NK-92 (cell line): ENCODE data around the gene CD300C.
"Not testable (repeated sequence)": the region's sequence is repeated elsewhere in the genome, so short reads cannot be mapped to it uniquely, and the experiment has no call there.

ENCODE experiments used
- DNase-seq: peaks from one replicate; lab custom pipeline; 2025; ENCODE audit not compliant: unreplicated experiment; lab: John Stamatoyannopoulos, UW

CD300C gene

DNA sequence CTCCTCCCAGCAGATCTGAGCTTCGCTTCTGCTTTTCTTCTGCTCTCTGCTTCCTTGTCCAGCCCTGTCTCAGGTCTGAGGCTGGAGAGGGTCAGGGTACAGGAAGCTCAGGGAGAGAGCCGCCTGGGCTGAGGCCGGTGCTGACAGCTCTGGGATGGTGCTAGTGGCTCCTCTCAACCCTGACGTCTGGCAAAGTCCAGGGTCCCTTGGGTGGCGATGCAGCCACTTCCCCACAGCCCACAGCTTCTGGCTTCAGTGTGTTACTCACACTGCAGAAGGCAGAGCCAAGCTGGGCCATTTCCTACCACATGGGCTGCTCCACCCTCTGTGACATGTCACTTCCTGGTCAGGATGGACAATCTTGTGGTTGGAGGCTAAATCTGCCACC is at the start of gene CD300C:
Gene CD300C, minus strand, starts transcription at position 273 of the 388 bp plus-strand sequence. CDS start 333 bp downstream, outside the sequence.
- no peak for DNase-seq

DNA sequence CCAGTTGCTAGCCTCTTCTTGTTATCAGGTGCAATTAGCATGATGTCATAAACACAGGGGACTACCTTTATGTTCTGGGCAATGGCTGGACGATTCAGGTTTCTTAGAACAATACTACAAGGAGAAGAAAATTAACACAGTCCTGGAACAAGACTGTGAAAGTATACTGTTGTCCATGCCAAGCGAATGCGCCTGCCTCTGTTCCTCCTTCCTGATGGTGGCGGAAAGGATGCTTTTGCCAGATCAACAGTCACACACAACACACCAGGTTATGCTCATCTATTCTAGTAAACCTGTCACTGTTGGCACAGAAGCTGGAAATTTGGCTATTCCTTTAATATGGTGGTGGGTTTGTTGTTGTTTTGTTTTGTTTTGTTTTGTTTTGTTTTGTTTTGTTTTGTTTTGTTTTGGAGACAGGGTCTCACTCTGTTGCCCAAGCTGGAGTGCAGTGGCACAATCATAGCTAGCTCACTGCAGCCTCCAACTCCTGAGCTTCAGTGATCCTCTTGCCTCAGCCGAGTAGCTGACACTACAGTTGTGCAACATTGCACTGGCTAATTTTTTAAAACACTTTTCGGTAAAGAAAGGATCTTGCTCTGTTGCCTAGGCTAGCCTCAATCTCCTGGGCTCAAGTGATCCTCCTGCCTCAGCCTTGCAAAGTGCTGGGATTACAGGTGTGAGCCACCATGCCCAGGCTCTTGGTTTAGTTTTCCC is 49.3 kb upstream of the CD300C start:
- no peak for DNase-seq

DNA sequence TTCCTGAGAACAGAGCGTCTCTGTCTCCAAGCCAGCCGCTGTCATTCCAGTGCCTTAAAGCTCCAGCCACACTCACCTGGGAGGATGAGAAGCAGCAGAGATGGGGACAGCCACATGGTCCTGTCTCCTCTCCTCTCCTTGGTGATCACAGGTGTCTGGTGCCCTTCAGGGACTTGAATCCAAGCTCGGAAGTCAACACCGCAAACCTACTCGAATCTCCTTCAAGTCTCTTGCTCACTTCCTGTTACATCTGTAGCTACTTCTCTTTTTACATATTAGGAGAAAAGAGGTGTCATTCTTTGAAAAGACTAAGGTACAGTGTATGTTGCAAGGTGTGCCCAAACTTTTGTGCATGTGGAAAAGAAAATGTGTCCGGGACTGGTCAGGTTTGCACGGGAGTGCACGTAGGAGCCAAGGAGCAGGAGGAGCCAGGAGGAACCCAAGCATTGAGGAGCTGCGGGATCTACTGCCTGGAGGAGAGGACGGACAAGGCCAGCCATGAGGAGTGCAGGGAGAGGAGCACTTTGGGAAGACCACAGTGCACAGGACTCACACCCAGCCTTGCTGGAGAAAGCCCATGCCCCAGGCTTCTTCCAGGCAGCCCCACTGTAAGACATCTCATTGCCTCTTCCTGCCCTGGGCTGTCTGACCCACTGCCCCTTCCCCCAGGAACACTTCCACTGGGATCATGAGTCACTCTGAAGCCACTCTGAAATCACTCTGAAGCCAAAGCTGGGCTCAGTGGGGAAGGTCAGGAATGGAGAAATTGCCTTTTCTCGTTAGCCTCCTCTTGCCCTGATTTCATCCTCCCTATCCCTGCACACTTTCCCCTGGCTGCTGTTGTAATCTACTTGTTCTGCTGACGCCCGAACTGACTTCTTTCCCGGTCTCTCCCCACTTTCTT is 46.4 kb upstream of the CD300C start, which contains the start of gene CD300LD:
Gene CD300LD, minus strand, starts transcription at position 197 of the 904 bp plus-strand sequence. Its CDS starts 81 bp downstream, at position 116.
- no peak for DNase-seq

DNA sequence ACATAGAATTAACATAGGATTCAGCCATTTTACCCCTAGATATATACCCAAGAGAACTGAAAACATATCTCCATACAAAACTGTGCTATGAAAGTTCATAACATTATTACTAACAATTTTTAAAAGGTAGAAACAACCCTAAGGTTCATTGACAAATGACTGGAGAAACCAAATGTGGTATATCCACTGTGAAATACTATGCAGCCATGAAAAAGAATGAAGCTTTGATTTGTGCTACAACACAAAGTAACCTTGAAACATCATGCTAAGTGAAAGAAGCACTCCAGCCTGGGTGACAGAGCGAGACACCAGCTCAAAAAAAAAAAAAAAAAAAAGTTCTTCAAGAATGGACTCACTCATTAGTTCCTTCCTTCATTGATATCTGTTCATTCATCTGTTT is 45.6 kb upstream of the CD300C start:
- no peak for DNase-seq

DNA sequence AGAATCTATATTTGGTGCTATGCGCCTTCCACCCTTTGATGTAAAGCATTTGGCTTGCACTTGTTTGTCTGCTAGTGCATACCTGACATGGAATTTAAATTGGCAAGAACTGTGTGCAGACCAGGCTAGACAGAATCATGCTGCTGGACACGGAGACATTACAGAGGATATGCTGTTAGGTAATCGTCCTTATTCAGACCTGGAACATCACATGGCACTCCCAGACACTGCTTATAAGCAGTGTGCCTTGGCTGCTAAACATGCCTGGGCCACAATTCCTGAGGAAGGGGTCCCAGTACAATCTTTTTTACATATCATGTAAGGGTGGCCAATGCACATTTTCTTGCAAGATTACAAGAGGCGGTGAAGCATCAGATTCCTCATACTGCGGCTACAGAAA is 39.8 kb upstream of the CD300C start:
- no peak for DNase-seq

DNA sequence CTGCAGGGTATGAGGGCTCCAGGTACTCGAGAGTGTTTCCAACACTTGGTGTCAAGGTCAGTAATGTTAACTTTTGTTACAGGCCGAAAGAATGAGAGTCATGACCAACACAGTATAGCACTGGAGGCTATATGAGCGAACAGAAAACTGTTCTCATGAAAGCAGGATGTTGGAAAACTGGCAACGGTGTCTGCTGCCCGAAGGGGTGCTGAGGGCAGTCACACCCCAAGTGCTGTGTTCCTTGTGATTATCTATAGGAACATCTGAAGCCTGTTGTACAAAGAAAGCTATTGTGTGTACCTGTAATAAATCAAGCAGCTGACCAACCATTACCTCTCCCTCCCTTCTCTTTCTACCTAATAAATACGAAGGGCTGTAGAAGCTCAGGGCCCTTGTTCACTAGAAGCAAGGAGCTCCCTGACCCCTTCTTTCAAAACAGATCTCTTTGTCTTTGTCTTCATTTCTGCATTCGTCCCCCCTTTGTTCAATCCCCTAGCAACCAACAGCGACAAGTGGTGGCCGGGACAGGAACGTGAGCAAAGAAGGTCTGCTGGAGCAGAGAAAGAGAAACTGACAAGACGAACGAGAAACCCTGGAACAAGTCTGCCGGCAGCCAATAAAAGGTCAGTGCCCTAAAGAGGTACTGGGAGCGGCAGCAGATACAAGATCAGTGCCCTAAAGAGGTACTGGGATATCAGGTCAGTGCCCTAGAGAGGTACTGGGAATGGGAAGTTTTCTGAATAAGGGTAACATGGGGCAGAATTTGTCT is 38.6 kb upstream of the CD300C start:
- no peak for DNase-seq

DNA sequence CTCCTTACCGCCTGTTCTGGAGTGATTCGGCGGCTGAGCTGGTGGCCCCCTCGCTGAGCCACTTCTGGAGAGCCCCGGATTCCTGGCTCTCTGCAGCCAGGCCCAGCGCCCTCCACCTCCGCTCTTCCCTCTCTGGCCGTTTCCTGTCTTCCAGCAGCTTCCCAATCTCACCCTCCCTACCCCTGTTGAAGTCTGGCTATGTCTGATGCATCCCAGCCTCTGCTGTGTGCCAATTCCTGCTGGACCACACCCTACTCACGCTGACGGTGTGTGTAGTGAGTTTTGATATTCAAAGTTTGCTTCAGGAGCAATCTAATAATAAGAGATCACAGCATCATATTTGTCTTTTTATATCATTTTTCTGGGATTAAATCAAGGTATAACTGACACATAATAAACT is 36.7 kb upstream of the CD300C start:
- no peak for DNase-seq

DNA sequence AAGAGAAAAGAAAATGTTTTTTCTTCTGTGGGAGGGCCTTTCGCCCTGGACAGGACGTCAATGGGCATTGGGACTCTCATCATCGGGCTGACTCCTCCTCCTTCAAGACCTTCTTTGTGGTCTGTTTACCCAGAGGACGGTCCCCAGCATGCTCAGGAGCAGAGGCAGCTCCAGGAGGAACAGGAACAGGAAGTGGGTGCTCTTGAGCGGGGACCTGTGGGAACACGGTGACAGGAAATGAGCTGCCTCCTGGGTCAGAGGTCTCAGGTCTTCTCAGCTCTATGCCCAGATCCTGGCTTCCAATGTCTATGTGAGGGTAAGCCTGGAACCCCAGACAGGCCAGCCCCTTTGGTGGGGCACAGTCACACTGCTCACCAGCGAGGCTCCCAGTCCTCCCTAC is 34.0 kb upstream of the CD300C start:
- no peak for DNase-seq

DNA sequence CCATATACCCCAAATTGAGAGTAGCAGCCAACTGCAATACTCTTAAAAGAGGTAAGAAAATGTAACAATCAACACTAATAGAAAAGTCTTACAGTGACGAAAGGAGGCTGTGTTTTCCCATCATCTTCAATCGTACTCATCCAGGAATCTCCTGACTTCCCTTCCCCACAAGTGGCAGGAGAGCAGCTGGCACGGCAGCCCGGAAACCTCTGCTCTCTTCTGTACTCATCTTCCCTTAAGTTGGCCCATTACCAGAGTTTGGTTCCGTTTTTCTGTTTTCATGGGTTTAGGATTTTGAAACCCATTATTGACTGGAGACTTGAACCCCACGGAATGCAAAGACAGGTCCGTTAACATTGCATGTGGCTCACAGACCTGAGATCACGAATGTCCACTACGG is 33.1 kb upstream of the CD300C start:
- DNase-seq = no peak

DNA sequence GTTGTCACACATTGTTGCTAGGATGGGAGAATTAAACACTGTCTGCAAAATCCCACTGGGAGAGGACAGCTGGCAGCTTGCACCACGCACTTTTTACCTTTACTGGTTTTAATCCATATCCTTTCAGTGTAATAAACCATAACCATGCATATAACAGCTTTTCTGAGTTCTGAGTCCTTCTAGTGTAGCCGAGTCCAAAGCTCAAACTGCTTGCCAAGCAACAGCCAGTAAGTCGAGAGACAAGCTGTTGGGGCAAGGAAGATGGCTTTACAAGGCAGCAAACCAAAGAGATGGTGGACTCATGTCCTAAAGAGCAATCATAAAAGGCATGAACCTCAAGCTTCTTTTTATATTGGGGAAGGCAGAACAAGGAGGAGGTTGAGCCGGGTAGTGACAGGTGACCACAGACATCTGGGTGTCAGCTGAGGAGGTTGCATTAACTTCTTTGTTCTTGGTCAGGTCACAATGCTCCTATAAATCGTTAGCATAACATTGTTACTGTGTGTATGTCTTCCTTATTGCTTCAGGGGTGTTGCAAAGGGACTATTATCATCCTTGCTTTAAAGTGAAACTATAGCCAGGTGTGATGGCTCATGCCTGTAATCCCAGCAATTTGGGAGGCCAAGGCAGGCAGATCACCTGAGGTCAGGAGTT is 28.7 kb upstream of the CD300C start:
- DNase-seq = no peak

DNA sequence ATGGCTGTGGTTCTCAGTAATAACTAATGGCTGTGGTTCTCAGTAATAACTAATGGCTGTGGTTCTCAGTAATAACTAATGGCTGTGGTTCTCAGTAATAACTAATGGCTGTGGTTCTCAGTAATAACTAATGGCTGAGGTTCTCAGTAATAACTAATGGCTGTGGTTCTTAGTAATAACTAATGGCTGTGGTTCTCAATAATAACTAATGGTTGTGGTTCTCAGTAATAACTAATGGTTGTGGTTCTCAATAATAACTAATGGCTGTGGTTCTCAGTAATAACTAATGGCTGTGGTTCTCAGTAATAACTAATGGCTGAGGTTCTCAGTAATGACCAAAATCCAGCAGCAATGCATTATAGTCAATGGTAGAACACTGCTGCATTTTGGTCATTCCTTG is 27.7 kb upstream of the CD300C start:
- not testable (repeated sequence) for DNase-seq

DNA sequence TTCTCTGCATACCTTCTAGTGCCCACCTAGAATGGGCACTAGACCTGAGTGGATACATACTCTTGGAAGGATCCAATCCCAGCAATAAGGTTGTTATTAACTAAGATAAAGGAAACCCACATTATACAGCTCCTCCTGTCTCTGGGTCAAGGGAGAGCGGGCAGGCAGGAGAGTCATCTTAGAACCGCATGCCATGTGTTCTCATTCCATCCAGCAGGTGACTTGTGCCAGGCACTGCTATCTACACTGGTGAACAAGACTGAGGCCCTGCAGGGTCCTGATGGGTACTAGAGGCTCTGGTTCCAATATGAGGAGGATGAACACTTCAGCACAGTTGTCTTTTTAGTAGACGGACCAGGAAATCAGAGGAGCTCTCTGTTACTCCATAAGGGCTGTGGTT is 27.3 kb upstream of the CD300C start:
- DNase-seq = no peak

DNA sequence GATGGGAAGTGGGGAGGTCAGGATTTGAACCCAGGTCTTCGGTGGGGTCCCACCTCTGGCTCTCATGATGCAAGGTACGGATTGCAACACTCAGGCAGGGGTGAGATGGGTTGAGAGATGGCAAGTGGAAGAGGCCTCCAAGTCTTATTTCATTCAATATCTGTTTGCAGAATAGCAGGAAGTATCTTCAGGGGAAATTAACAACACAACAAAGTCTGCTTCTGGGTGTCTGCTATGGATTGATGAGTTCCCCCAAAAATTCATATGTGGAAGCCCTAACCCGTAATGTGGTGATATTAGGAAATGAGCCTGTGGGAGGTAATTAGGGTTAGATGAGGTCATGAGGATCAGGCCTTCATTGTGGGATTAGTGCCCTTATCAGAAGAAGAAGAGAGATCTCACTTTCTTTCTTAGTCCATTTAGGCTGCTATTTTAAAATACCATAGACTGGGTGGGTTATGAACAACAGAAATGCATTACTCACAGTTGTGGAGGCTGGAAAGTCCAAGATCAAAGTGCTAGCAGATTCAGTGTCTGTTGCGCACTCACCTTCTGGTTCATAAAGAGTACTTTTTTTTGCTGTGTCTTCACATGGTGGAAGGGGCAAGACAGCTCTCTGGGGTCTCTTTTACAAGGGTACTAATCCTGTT is 25.8 kb upstream of the CD300C start:
- DNase-seq = no peak

DNA sequence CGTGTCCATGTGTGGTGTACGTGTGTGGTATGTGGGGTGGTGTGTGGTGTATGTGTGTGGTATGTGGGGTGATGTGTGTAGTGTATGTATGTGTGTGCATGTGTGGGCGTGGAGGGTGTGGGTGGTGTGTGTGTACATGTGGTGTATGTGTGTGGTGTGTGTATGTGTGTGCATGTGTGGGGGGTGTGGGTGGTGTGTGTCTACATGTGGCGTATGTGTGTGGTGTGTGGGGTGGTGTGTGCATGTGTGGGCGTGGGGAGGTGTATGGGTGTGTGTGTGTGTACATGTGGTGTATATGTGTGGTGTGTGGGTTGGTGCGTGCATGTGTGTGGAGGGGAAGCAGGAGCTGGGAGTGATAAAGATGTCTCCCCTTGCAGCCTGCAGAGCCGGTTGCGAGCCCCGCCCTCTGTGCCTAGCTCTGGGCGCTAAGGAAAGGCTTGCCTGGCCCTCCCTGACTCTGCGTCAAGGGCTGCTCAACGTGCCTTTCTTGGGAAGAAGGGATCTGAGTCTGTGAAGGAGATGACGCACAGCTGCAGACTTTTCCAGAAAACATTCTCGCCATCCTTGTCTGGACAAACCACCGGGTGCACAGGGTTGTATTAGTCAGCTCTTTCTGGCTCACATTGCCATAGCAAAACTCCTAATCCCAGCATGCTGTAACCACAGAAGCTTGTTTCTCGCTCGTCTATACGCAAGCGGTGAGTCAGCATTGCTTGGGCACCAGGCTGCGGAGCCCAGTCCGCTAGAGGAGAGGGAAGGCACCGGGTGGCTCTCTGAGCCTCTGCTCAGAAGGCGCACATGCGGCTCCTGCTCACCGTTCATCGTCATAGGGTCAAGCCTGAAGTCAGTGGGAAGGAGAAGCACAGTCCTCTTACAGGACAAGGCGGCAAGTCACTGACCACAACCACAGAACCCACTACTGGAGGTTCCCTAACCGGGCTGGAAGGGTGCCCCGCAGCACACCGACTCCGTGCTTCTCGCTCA is 23.4 kb upstream of the CD300C start:
- no peak for DNase-seq

DNA sequence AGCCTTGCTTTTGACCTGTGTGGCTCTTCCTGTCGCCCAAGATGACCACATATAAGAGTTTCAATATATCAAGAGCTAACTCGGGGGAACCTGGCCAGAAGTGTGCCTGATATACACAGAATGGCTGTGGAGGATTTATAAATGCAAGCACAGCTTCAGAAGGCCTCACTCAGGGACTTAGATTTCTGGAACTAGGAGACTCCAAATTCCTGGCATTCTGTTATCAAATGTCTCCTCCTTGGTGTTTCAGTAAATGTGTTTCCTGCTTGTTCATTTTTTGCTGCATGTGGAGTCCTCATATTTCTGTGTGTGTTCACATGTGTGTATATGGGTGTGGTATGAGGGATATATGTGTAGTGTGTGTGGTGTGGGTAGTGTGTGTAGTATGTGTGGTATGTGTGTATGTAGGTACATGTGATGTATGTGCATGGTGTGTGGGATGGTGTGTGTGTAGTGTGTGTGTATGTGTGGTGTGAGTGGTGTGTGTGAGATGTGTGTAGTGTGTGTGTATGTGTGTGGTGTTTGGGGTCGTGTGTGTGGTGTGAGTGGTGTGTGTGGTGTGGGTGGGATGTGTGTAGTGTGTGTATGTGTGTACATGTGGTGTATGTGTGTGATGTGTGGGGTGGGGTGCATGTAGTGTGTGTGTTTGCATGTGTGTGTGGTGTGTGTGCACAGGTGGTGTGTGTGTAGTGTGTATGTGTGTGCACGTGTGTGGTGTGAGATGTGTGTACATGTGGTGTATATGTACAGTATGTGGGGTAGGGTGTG is 22.4 kb upstream of the CD300C start:
- no peak for DNase-seq

DNA sequence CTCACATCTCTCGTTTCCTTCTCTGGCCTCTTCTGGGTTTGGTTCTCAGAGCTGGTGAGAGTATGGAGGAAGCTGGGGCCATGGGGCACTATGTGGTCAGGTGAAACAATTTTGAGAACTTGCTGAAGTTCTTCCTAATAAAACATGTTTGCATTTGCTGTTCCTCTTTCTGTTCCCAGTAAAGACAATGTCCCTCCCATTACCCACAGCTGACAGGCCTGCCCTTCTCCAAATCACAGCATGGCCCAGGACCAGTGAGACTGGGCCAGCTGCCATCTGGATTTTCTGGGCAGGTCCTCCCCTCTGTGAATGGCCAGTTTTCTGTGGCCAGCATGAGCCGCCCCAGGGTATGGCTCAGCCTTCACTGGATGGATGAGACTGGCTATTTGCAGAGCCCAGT is 21.5 kb upstream of the CD300C start, which contains the start of gene CD300H:
Gene CD300H, minus strand, starts transcription at position 113 of the 400 bp plus-strand sequence.
- no peak for DNase-seq

DNA sequence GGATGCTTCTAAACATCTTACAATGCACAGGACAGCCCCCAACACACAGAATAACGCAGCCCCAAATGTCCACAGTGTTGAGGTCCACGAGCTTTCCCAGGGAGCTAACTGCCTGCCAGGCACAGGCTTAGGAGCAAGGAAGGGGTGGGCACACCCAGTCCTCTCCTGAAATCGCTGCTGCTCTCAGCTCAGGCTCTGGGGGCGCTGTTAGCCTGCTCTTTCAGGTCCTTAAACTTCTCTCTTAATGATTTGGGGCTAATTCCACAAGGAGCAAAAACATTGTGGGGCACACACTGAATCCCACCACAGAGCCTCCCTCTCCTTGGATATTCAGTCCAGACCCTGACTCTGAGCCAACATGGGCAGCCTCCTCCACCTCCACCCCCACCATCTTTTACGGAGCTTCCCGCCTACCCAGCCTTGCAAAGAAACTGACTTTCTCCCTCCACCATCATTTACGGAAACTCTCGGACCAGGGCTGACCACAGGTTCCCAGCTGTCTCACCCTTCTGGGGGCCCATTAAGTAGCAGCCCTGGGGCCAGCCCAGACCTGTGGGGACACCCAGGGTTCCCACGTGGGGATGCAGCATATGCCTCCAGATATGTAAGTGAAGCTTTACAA is 20.3 kb upstream of the CD300C start:
- DNase-seq = no peak

DNA sequence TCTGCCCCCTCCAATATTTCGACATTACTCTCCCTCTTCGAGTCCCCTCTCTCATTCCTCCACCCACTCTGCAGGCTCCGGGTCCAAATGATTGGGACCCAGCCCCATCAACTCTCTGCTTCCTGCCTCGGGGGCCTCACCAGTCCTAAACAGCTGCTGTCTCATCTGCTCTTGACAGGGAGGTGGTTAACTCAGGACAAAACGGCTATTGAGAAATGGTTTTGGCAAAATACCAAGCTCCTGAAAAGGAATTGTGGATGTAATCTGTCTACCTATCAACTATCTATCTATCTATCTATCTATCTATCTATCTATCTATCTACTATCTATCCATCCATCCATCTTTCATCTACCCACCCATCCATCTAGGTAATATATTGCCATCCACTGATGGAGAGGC is 19.2 kb upstream of the CD300C start:
- no peak for DNase-seq
